LNCAP (cell line): ENCODE measurements around the gene FGD3.

ENCODE experiments used
- CTCF ChIP-seq: fragments of 450-650 bp; IDR thresholded peaks from 2 replicates; pipeline ENCODE4 v1.5.1; 2017; ENCODE audit warnings: mild to moderate bottlenecking

Gene FGD3

GRCh38 chr9:92950359-92950955 lies 3.1 kb downstream of the FGD3 start:
- TF ChIP-seq CTCF, result no peak

DNA sequence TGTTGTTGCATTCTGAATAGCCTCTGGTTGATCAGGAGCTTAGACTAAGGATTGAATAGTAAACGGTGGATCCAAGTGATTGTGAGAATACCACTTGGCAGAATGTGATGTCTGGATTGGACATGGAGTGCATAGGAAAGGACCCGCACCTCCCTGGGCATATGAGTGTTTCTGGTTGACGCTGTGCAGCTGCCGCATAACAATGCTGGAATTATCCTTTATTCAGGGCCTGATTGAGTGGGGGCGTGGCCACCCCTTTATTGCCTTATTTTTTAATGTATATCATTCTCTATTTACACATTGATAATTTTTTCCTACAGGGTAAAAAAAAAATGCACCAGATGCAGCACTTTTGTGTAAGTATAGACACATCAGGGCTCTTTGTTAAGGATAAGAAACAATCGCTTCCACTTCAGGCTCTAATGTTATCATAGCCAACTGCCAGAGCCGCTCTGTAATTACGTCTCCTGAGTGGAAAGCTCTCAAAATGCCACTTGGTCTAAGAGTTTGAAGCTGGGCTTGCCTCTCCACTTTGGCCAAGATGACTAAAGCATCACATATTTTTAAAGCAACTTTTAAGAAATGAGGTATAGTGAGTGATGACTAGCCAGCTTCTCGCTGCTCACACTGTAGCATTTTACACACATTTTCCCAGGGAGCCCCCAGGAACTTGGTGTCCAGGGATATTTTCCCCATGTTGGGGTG lies 5.7 kb downstream of the FGD3 start:
- TF ChIP-seq CTCF, result no peak

GRCh38 chr9:92954049-92954861 lies 6.9 kb downstream of the FGD3 start:
- TF ChIP-seq CTCF, result no peak

DNA sequence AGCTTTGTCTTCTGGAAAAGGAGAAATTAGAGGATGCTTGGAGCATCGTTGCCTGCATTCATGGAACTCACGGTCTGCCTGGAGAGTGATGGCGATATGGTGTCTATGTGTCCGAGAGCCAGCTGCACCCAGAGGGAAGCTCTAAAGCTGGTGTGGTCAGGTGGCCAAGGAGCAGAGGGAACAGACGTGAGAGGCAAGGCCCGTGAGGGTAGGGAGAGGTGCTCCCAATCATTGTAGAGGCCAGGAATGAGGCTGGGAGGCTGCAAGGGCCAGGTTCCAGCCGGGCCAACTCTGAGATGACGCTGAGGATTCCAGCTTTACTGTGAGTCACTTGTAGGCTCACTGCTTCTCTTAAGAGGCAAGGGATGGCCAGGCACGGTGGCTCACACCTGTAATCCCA lies 7.6 kb downstream of the FGD3 start:
- no peak for TF ChIP-seq CTCF

- TF ChIP-seq CTCF, result no peak
These were observed 13.4 kb downstream of the FGD3 start for GRCh38 chr9:92960561-92961290.

DNA sequence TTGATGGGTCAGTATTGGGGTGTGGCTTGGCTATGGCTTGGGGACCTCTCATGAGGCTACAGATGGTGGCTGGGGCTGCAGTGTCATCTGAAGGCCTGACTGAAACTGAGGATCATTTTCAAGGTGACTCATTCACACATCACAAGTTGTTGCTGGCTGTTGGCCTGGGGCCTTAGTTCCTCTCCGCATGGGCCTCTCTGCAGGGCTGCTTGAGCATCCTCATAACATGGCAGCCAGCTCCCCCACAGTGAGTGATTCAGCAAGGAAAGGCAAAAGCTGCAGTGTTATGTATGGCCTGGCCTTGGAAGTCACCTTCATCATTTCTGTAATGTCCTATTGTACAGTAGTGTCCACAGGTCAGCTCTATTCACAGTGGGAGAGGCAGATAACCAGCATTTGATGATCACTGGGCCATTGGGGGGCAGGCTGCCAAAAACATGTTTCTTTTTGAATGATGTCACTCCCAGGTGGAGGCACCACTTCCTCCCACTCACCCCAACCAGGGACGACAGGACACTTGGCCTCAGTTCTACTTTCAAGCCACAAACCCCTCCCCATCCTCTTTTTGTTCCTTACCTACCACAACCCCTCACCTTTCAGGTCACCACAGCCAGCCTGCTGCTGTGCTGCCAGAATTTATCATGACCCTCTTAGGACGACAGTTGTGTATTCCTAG lies 14.4 kb downstream of the FGD3 start:
- no peak for TF ChIP-seq CTCF

DNA sequence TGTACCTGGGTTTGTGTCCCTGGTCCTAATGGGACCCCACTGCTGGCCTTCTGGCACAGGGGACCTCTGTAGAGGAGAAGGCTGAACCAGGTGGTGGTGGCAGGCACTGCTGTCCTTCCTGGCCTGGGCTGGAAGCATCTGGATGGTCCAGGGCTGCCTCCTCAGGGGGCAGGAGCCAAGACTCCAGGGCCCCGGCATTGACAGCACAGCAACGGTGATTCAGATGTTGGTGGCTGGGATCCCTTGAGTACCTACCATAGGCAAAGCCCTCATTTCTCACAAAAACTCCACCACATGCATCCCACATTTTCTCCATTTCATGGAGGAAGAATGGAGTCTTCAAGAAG lies 15.0 kb downstream of the FGD3 start:
- TF ChIP-seq CTCF, result no peak
